ENCODE measurements around the gene ODF4.
"Not testable (repeated sequence)": the region's sequence is repeated elsewhere in the genome, so short reads cannot be mapped to it uniquely, and the experiment has no call there.

Gene ODF4

GRCh38 chr17:8387914-8388651, 48.4 kb downstream of the ODF4 start:
- DNase-seq (ENCODE audit: extremely low spot score): no peak
- TF ChIP-seq CTCF (IDR thresholded peaks at IDR 0.05; ENCODE audit: control extremely low read depth, extremely low read depth, low read depth, missing control alignments): no peak
- CTCF ChIA-PET: interaction anchor here (1.5 kb wide), 1 partner anchor 9 kb away, joined by 3 read pairs; no protein-coding TSS in a partner anchor
- POLR2A ChIA-PET: interaction anchor here (0.6 kb wide), 1 partner anchor 140 kb away, joined by 3 read pairs; the partner anchor contains the start of gene CTC1

- DNase-seq (ENCODE audit: extremely low spot score): no peak
- no peak for TF ChIP-seq CTCF (IDR thresholded peaks at IDR 0.05; ENCODE audit: control extremely low read depth, extremely low read depth, low read depth, missing control alignments)
- ChIA-PET CTCF (interaction anchor here (1.3 to 4.1 kb wide), 2 partner anchors 8 to 19 kb away, joined by 7 to 15 read pairs; no protein-coding TSS in a partner anchor), POLR2A (no interaction called here)
Observed at GRCh38 chr17:8391711-8392110, 52.1 kb downstream of the ODF4 start.

- ChIA-PET CTCF (interaction anchor here (1.3 to 4.1 kb wide), 3 partner anchors 9 to 18 kb away, joined by 4 to 15 read pairs (median 7); partner anchors contain the start of gene KRABD2), POLR2A (no interaction called here)
- no peak for DNase-seq (ENCODE audit: extremely low spot score)
- TF ChIP-seq CTCF (IDR thresholded peaks at IDR 0.05; ENCODE audit: control extremely low read depth, extremely low read depth, low read depth, missing control alignments): no peak
Observed at GRCh38 chr17:8392274-8392673, 52.6 kb downstream of the ODF4 start.

GRCh38 chr17:8392674-8393469, 53.2 kb downstream of the ODF4 start:
- CTCF ChIA-PET: interaction anchor here (1.9 to 4.7 kb wide), 3 partner anchors 9 to 17 kb away, joined by 4 to 21 read pairs (median 15); partner anchors contain the start of gene KRABD2
- POLR2A ChIA-PET: no interaction called here
- no peak for DNase-seq (ENCODE audit: extremely low spot score)
- no peak for TF ChIP-seq CTCF (IDR thresholded peaks at IDR 0.05; ENCODE audit: control extremely low read depth, extremely low read depth, low read depth, missing control alignments)

GRCh38 chr17:8393470-8394231, 54.0 kb downstream of the ODF4 start:
- no peak for TF ChIP-seq CTCF (IDR thresholded peaks at IDR 0.05; ENCODE audit: control extremely low read depth, extremely low read depth, low read depth, missing control alignments)
- ChIA-PET POLR2A (interaction anchor here (0.7 kb wide), 1 partner anchor 428 kb away, joined by 4 read pairs; no protein-coding TSS in a partner anchor), CTCF (interaction anchor here (1.9 to 4.7 kb wide), 3 partner anchors 10 to 17 kb away, joined by 4 to 21 read pairs (median 15); partner anchors contain the start of gene KRABD2)
- no peak for DNase-seq (ENCODE audit: extremely low spot score)

- ChIA-PET POLR2A (interaction anchor here (0.7 kb wide), 1 partner anchor 427 kb away, joined by 4 read pairs; no protein-coding TSS in a partner anchor), CTCF (interaction anchor here (4.1 to 4.7 kb wide), 2 partner anchors 11 to 16 kb away, joined by 15 to 21 read pairs; no protein-coding TSS in a partner anchor)
- DNase-seq (ENCODE audit: extremely low spot score): not testable (repeated sequence)
Observed at GRCh38 chr17:8394497-8394896, 54.9 kb downstream of the ODF4 start.

Measured in GM10248 (cell line).